HG03095 (cell line): Measurements from ENCODE around the gene CDK14.

Experiments used
- ATAC-seq: cut with Tn5 transposase; IDR thresholded peaks from one replicate; pipeline ENCODE4 v1.9.1; 2021; ENCODE audit warnings: moderate library complexity; ENCODE audit not compliant: unreplicated experiment

Gene CDK14

GRCh38 chr7:90677486-90678404 is 81.6 kb downstream of the CDK14 start:
- ATAC-seq: no peak

- ATAC-seq: no peak
These were observed 82.9 kb downstream of the CDK14 start for GRCh38 chr7:90678986-90679385.

GRCh38 chr7:90680484-90680883 is 84.4 kb downstream of the CDK14 start:
- ATAC-seq: no peak

- ATAC-seq: no peak
These were observed 85.4 kb downstream of the CDK14 start for GRCh38 chr7:90681336-90682022.

GRCh38 chr7:90686146-90686545 is 90.0 kb downstream of the CDK14 start:
- ATAC-seq: no peak

- ATAC-seq: no peak
These were observed 92.7 kb downstream of the CDK14 start for GRCh38 chr7:90688810-90689209.

- ATAC-seq: no peak
These were observed 93.1 kb downstream of the CDK14 start for GRCh38 chr7:90689260-90689659.

GRCh38 chr7:90690159-90690858 is 94.2 kb downstream of the CDK14 start:
- peak; percentile 56 for ATAC-seq

GRCh38 chr7:90692396-90692795 is 96.3 kb downstream of the CDK14 start:
- no peak for ATAC-seq

- no peak for ATAC-seq
These were observed 96.8 kb downstream of the CDK14 start for GRCh38 chr7:90692947-90693346.

GRCh38 chr7:90693939-90694338 is 97.8 kb downstream of the CDK14 start:
- no peak for ATAC-seq

GRCh38 chr7:90698616-90699015 is 102.5 kb downstream of the CDK14 start:
- ATAC-seq: no peak

- ATAC-seq: peak; percentile 45
These were observed 104.9 kb downstream of the CDK14 start for GRCh38 chr7:90701021-90701420.

GRCh38 chr7:90701771-90702170 is 105.7 kb downstream of the CDK14 start:
- no peak for ATAC-seq

GRCh38 chr7:90705391-90706071 is 109.4 kb downstream of the CDK14 start:
- no peak for ATAC-seq

GRCh38 chr7:90706072-90706716 is 110.1 kb downstream of the CDK14 start:
- no peak for ATAC-seq

GRCh38 chr7:90708841-90709317 is 112.8 kb downstream of the CDK14 start:
- ATAC-seq: peak; percentile 61

GRCh38 chr7:90709501-90710465 is 113.7 kb downstream of the CDK14 start:
- peak; percentile 48 for ATAC-seq

GRCh38 chr7:90710466-90710850 is 114.3 kb downstream of the CDK14 start:
- ATAC-seq: peak; percentile 6
